Panc1 (cell line): ENCODE data around the gene ATIC. TPM values are rescaled to one million over a fixed set of nuclear protein-coding genes. Genes with fewer than 3 reads are reported as not detected.

Experiments
- ATAC-seq: fragments of 200-7000 bp; cut with Tn5 transposase; 2 replicates; pipeline ENCODE4 v1.9.1; 2020; ENCODE audit warnings: mild to moderate bottlenecking, moderate library complexity
- BruUV-seq: library from RNA; stranded (reverse); fragments of 400-500 nt; replicated peaks from 2 replicates; lab custom pipeline; 2021; lab: Mats Ljungman, UMichigan
- CTCF ChIA-PET: fragments of 300-600 bp; sonication (Branson Sonifier 250); formaldehyde crosslinking; loops from one replicate; lab custom pipeline; 2022; ENCODE audit warnings: antibody characterized with exemption; lab: Charles Lee
- POLR2A ChIA-PET: fragments of 300-600 bp; sonication (Branson Sonifier 250); formaldehyde crosslinking; loops from one replicate; lab custom pipeline; 2022; ENCODE audit warnings: antibody characterized with exemption; lab: Charles Lee
- DNase-seq: peaks from one replicate; pipeline ENCODE4 v3.0.0-alpha.2; 2010; ENCODE audit warnings: low read depth, low spot score
- H3K27ac ChIP-seq: 2 replicates; pipeline ENCODE4 v1.5.1; 2011; ENCODE audit warnings: mild to moderate bottlenecking, low read length, inconsistent platforms
- H3K27me3 ChIP-seq: fragments of 200-500 bp; sonication (Bioruptor generic); 2 replicates; pipeline ENCODE4 v1.6.0; 2014; ENCODE audit warnings: low read length, inconsistent platforms; ENCODE audit not compliant: control insufficient read depth, insufficient read depth
- H3K36me3 ChIP-seq: fragments of 200-500 bp; sonication (Bioruptor generic); 2 replicates; pipeline ENCODE4 v1.5.1; 2014; ENCODE audit warnings: inconsistent platforms, mild to moderate bottlenecking, low read length, moderate library complexity; ENCODE audit not compliant: control insufficient read depth, insufficient read depth
- H3K4me1 ChIP-seq: 2 replicates; pipeline ENCODE4 v1.5.1; 2011; ENCODE audit warnings: inconsistent platforms, mild to moderate bottlenecking, low read length, moderate library complexity; ENCODE audit not compliant: control insufficient read depth, insufficient read depth
- H3K4me3 ChIP-seq, 2 experiments: 2 replicates each; pipeline ENCODE4 v1.5.1; 2011 to 2012; ENCODE audit warnings: low read depth in 2 of 2, low read length in 2 of 2, mild to moderate bottlenecking in 2 of 2, inconsistent platforms in 1 of 2, moderate library complexity in 1 of 2
- H3K9me3 ChIP-seq: fragments of 200-500 bp; sonication (Bioruptor generic); 2 replicates; pipeline ENCODE4 v1.5.1; 2014; ENCODE audit warnings: low read depth, mild to moderate bottlenecking, inconsistent platforms, low read length, moderate library complexity; ENCODE audit not compliant: control insufficient read depth, insufficient read depth
- POLR2AphosphoS5 ChIP-seq: IDR thresholded peaks from 2 replicates; pipeline ENCODE4 v1.6.1; 2012; ENCODE audit warnings: mild to moderate bottlenecking, low read depth, low read length, moderate library complexity
- REST ChIP-seq, 2 experiments: IDR thresholded peaks; 2 replicates each; pipeline ENCODE4 v1.6.1; 2011 to 2012; ENCODE audit warnings: low read depth in 2 of 2, control low read depth in 1 of 2, low read length in 1 of 2, mild to moderate bottlenecking in 1 of 2, moderate library complexity in 1 of 2; ENCODE audit not compliant: insufficient read depth in 1 of 2
- SIN3A ChIP-seq: IDR thresholded peaks from 2 replicates; pipeline ENCODE4 v1.6.1; 2012; ENCODE audit warnings: low read depth, mild to moderate bottlenecking, low read length, moderate library complexity, borderline replicate concordance; ENCODE audit not compliant: insufficient read depth
- TCF7L2 ChIP-seq: IDR thresholded peaks from 2 replicates; pipeline ENCODE4 v1.6.1; 2011; ENCODE audit warnings: mild to moderate bottlenecking, low read depth, low read length, inconsistent platforms
- in situ Hi-C: cut with HindIII; loops from 2 replicates; pipeline ENCODE4 v1.10.0; 2016; ENCODE audit warnings: low sequenced_read_pairs, low pct_unique_long_range_greater_than_20kb
- intact Hi-C: fragments of 100-400 bp; cut with micrococcal nuclease; formaldehyde crosslinking; loops from one replicate; pipeline ENCODE4 v1.10.0; 2022; ENCODE audit not compliant: unreplicated experiment
- total RNA-seq: library from RNA; stranded (reverse); gene quantifications from one replicate; pipeline ENCODE4 v1.2.1, GENCODE V29; 2021; ENCODE audit not compliant: unreplicated experiment
- TF ChIP-seq, protein P1 (sequence below): fragments of 450-650 bp; IDR thresholded peaks from 2 replicates; pipeline ENCODE4 v1.5.1; 2017; ENCODE audit warnings: mild to moderate bottlenecking

ATIC gene
- total RNA-seq, 1 experiment from 2014 or later = 223 TPM

DNA sequence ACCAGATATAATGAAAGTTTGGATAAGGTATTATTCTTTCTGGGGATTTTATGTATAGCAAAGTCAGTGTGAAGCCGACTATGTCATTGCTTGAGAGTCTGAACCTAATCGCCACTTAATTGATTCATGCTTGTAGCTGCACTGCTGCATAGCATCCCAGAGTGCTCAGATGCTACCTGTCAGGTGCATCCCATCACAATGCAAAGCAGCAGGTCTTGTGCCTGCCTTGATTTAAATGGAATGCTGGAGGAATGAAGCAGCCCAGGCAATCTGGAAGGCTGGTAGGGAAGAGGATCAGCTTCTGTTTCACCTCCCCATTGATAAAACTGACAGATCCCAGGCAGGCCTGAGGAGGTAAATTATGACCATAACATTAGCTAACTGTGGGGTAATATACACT is 40.4 kb upstream of the ATIC start:
- Histone ChIP-seq H3K27ac (no peak overlapping the region), H3K4me3 (no peak overlapping the region), H3K4me1 (no peaks in the 10 kb centered on the region; the same call in 1 of the 2 replicates), H3K36me3 (no peaks in the 10 kb centered on the region), H3K9me3 (no peaks in the 10 kb centered on the region), H3K27me3 (no peaks in the 10 kb centered on the region)
- DNase-seq = no peak
- ATAC-seq = no peak
- TF ChIP-seq POLR2AphosphoS5 (no peak), REST (IDR thresholded peaks at IDR 0.05; ENCODE audit: insufficient read depth in 1 of 2, low read depth in 2 of 2, low read length in 1 of 2) (no peak), TCF7L2 (no peak), SIN3A (no peak)
- TF ChIP-seq, protein P1, sequence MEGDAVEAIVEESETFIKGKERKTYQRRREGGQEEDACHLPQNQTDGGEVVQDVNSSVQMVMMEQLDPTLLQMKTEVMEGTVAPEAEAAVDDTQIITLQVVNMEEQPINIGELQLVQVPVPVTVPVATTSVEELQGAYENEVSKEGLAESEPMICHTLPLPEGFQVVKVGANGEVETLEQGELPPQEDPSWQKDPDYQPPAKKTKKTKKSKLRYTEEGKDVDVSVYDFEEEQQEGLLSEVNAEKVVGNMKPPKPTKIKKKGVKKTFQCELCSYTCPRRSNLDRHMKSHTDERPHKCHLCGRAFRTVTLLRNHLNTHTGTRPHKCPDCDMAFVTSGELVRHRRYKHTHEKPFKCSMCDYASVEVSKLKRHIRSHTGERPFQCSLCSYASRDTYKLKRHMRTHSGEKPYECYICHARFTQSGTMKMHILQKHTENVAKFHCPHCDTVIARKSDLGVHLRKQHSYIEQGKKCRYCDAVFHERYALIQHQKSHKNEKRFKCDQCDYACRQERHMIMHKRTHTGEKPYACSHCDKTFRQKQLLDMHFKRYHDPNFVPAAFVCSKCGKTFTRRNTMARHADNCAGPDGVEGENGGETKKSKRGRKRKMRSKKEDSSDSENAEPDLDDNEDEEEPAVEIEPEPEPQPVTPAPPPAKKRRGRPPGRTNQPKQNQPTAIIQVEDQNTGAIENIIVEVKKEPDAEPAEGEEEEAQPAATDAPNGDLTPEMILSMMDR = no peak
- in situ Hi-C loops (no loop called here), intact Hi-C loops (no loop called here)
- POLR2A ChIA-PET = no interaction called here
- no TSS peak for BruUV-seq
- CTCF ChIA-PET = interaction anchor here (0.7 kb wide), 1 partner anchor 659 kb away, joined by 3 read pairs; no protein-coding TSS in a partner anchor

GRCh38 chr2:215272918-215273317 is 38.9 kb upstream of the ATIC start:
- DNase-seq (no peak), ATAC-seq (no peak)
- Histone ChIP-seq H3K4me1 (no peaks in the 10 kb centered on the region; the same call in 1 of the 2 replicates), H3K27me3 (no peaks in the 10 kb centered on the region), H3K9me3 (no peaks in the 10 kb centered on the region), H3K4me3 (no peak overlapping the region), H3K36me3 (no peaks in the 10 kb centered on the region), H3K27ac (no peak overlapping the region)
- intact Hi-C loops (no loop called here), in situ Hi-C loops (no loop called here)
- TF ChIP-seq TCF7L2 = no peak
- TF ChIP-seq, protein P1 = no peak
- no peak for TF ChIP-seq POLR2AphosphoS5
- TF ChIP-seq REST (IDR thresholded peaks at IDR 0.05; ENCODE audit: insufficient read depth in 1 of 2, low read depth in 2 of 2, low read length in 1 of 2) = no peak
- TF ChIP-seq SIN3A = no peak
- CTCF ChIA-PET = interaction anchor here (0.7 kb wide), 1 partner anchor 39 kb away, joined by 5 read pairs; the partner anchor contains the start of gene ATIC
- no TSS peak for BruUV-seq
- POLR2A ChIA-PET = no interaction called here
